Astrocyte (in vitro differentiated cells and primary cell): ENCODE data around the gene SERPINH1. TPM values are rescaled to one million over a fixed set of nuclear protein-coding genes. Genes with fewer than 3 reads are reported as not detected.

Experiments used
- DNase-seq: peaks from one replicate; pipeline ENCODE4 v3.0.0-alpha.2; 2010; ENCODE audit warnings: low read depth
- FAIRE-seq: peaks from 2 replicates; lab custom pipeline; 2011; peaks lifted over from hg19 to GRCh38; lab: Jason Lieb, UNC
- H2AFZ ChIP-seq: 2 replicates; pipeline ENCODE4 v1.6.0; 2012; ENCODE audit warnings: low read depth, low read length, inconsistent platforms
- H3K27ac ChIP-seq: 2 replicates; pipeline ENCODE4 v1.5.1; 2011; ENCODE audit warnings: low read depth, low read length, inconsistent platforms
- H3K27me3 ChIP-seq: 2 replicates; pipeline ENCODE4 v1.6.0; 2011; ENCODE audit warnings: low read length, inconsistent platforms; ENCODE audit not compliant: insufficient read depth
- H3K36me3 ChIP-seq: 2 replicates; pipeline ENCODE4 v1.5.1; 2011; ENCODE audit warnings: low read length, inconsistent platforms; ENCODE audit not compliant: insufficient read depth
- H3K4me1 ChIP-seq: 2 replicates; pipeline ENCODE4 v1.5.1; 2011; ENCODE audit warnings: low read length, inconsistent platforms; ENCODE audit not compliant: insufficient read depth
- H3K4me2 ChIP-seq: 2 replicates; pipeline ENCODE4 v1.6.0; 2012; ENCODE audit warnings: low read length, inconsistent platforms
- H3K4me3 ChIP-seq: 2 replicates; pipeline ENCODE4 v1.5.1; 2011; ENCODE audit warnings: low read depth, mild to moderate bottlenecking, low read length, inconsistent platforms; ENCODE audit not compliant: insufficient read depth
- H3K79me2 ChIP-seq: 2 replicates; pipeline ENCODE4 v1.6.0; 2012; ENCODE audit warnings: mild to moderate bottlenecking, low read length, inconsistent platforms; ENCODE audit not compliant: insufficient read depth
- H3K9ac ChIP-seq: 2 replicates; pipeline ENCODE4 v1.6.0; 2012; ENCODE audit warnings: mild to moderate bottlenecking, low read length, inconsistent platforms
- H3K9me3 ChIP-seq: 2 replicates; pipeline ENCODE4 v1.5.1; 2012; ENCODE audit warnings: low read depth, mild to moderate bottlenecking, low read length, inconsistent platforms; ENCODE audit not compliant: insufficient read depth
- H4K20me1 ChIP-seq: 2 replicates; pipeline ENCODE4 v1.6.0; 2012; ENCODE audit warnings: low read length, inconsistent platforms; ENCODE audit not compliant: insufficient read depth
- H3K27ac Mint-ChIP-seq: one replicate; pipeline ENCODE4 v1.8.0; 2021; ENCODE audit warnings: mild to moderate bottlenecking, mixed read lengths; ENCODE audit not compliant: unreplicated experiment
- H3K27me3 Mint-ChIP-seq: one replicate; pipeline ENCODE4 v1.8.0; 2021; ENCODE audit warnings: low read depth, mixed read lengths; ENCODE audit not compliant: unreplicated experiment
- H3K36me3 Mint-ChIP-seq: one replicate; pipeline ENCODE4 v1.8.0; 2021; ENCODE audit warnings: low read depth, mixed read lengths; ENCODE audit not compliant: unreplicated experiment
- H3K4me1 Mint-ChIP-seq: one replicate; pipeline ENCODE4 v1.8.0; 2021; ENCODE audit warnings: low read depth, mixed read lengths; ENCODE audit not compliant: unreplicated experiment
- H3K4me3 Mint-ChIP-seq: one replicate; pipeline ENCODE4 v1.8.0; 2021; ENCODE audit warnings: mild to moderate bottlenecking, moderate library complexity, mixed read lengths; ENCODE audit not compliant: unreplicated experiment
- H3K9me3 Mint-ChIP-seq: one replicate; pipeline ENCODE4 v1.8.0; 2021; ENCODE audit warnings: mild to moderate bottlenecking, mixed read lengths; ENCODE audit not compliant: unreplicated experiment
- CTCF ChIP-seq: IDR thresholded peaks from 2 replicates; pipeline ENCODE4 v1.5.1; 2011; ENCODE audit warnings: low read depth, mild to moderate bottlenecking, inconsistent platforms, low read length, moderate library complexity; ENCODE audit not compliant: insufficient read depth
- EZH2 ChIP-seq: IDR thresholded peaks from 2 replicates; pipeline ENCODE4 v1.6.1; 2012; ENCODE audit warnings: mild to moderate bottlenecking, low read length, inconsistent platforms; ENCODE audit not compliant: insufficient read depth
- total RNA-seq: library from RNA; stranded (reverse); gene quantifications from 2 replicates; pipeline ENCODE4 v1.2.1, GENCODE V29; 2021

Gene SERPINH1
- total RNA-seq, 1 donor from 2014 or later: 768 TPM

GRCh38 chr11:75565916-75566762, 4.1 kb downstream of the SERPINH1 start:
- Mint-ChIP-seq H3K4me3 (peak overlapping the region; percentile 99), H3K9me3 (no peaks in the 10 kb centered on the region), H3K4me1 (peaks cover 30% of the 10 kb centered on the region), H3K27ac (peak overlapping the region; percentile 99), H3K36me3 (peaks cover 25% of the 10 kb centered on the region), H3K27me3 (no peaks in the 10 kb centered on the region)
- H4K20me1 ChIP-seq: peaks cover 82% of the 10 kb centered on the region
- H3K4me3 ChIP-seq: peak overlapping the region; percentile 95
- no peak overlapping the region for H2AFZ ChIP-seq
- H3K27ac ChIP-seq: peak overlapping the region; percentile 99
- no peak for TF ChIP-seq EZH2
- no peak for TF ChIP-seq CTCF
- FAIRE-seq (no peak), DNase-seq (no peak)
- no peaks in the 10 kb centered on the region for H3K9me3 ChIP-seq
- peak overlapping the region; percentile 100 for H3K4me2 ChIP-seq
- peaks cover 36% of the 10 kb centered on the region for H3K4me1 ChIP-seq
- H3K36me3 ChIP-seq: peaks cover 41% of the 10 kb centered on the region
- peak overlapping the region; percentile 100 for H3K9ac ChIP-seq
- peaks cover 93% of the 10 kb centered on the region for H3K79me2 ChIP-seq
- no peaks in the 10 kb centered on the region for H3K27me3 ChIP-seq

- Histone ChIP-seq H2AFZ (no peak overlapping the region), H3K9ac (no peak overlapping the region), H3K9me3 (no peaks in the 10 kb centered on the region), H3K36me3 (peaks cover 48% of the 10 kb centered on the region), H3K4me2 (peak overlapping the region; percentile 100), H3K27me3 (no peaks in the 10 kb centered on the region), H3K4me1 (peaks cover 30% of the 10 kb centered on the region), H3K4me3 (no peak overlapping the region), H3K79me2 (peaks cover 96% of the 10 kb centered on the region), H4K20me1 (peaks cover 88% of the 10 kb centered on the region), H3K27ac (no peak overlapping the region)
- H3K27me3 Mint-ChIP-seq: no peaks in the 10 kb centered on the region
- peak overlapping the region; percentile 67 for H3K4me3 Mint-ChIP-seq
- no peaks in the 10 kb centered on the region for H3K9me3 Mint-ChIP-seq
- TF ChIP-seq CTCF (no peak), EZH2 (no peak)
- FAIRE-seq (no peak), DNase-seq (no peak)
- H3K27ac Mint-ChIP-seq: no peak overlapping the region
- peaks cover 30% of the 10 kb centered on the region for H3K4me1 Mint-ChIP-seq
- H3K36me3 Mint-ChIP-seq: peaks cover 25% of the 10 kb centered on the region
Observed at GRCh38 chr11:75566763-75567279, 4.8 kb downstream of the SERPINH1 start.
